PC-3 (cell line): ENCODE results near the gene STEAP1B. TPM values are rescaled to one million over a fixed set of nuclear protein-coding genes. Genes with fewer than 3 reads are reported as not detected.

Experiments
- ATAC-seq: fragments of 200-7000 bp; cut with Tn5 transposase; 2 replicates; pipeline ENCODE4 v1.9.1; 2020; ENCODE audit warnings: mild to moderate bottlenecking, moderate library complexity
- BruUV-seq: library from RNA; stranded (reverse); fragments of 400-500 nt; replicated peaks from 2 replicates; lab custom pipeline; 2021; lab: Mats Ljungman, UMichigan
- CTCF ChIA-PET: fragments of 300-600 bp; sonication (Branson Sonifier 250); formaldehyde crosslinking; loops from one replicate; lab custom pipeline; 2022; ENCODE audit warnings: antibody characterized with exemption; lab: Charles Lee
- POLR2A ChIA-PET: fragments of 300-600 bp; sonication (Branson Sonifier 250); formaldehyde crosslinking; loops from one replicate; lab custom pipeline; 2022; ENCODE audit warnings: antibody characterized with exemption; ENCODE audit not compliant: unreplicated experiment; lab: Charles Lee
- DNase-seq: peaks from one replicate; pipeline ENCODE4 v3.0.0-alpha.2; 2015
- H2AFZ ChIP-seq: fragments of 300-600 bp; sonication (generic); 2 replicates; pipeline ENCODE4 v1.6.0; 2016; ENCODE audit warnings: antibody characterized with exemption, low read length
- H3F3A ChIP-seq: fragments of 300-600 bp; sonication (generic); one replicate; pipeline ENCODE4 v1.6.0; 2017; ENCODE audit warnings: antibody characterized with exemption, low read length, control low read depth, mild to moderate bottlenecking; ENCODE audit not compliant: unreplicated experiment
- H3K27ac ChIP-seq: fragments of 300-600 bp; sonication (generic); 2 replicates; pipeline ENCODE4 v1.5.1; 2016; ENCODE audit warnings: mild to moderate bottlenecking, low read length
- H3K27me3 ChIP-seq: fragments of 300-600 bp; sonication (generic); 2 replicates; pipeline ENCODE4 v1.6.1; 2016; ENCODE audit warnings: low read length, mixed read lengths
- H3K36me3 ChIP-seq: fragments of 300-600 bp; sonication (generic); 2 replicates; pipeline ENCODE4 v1.6.1; 2016; ENCODE audit warnings: low read depth, mixed run types, low read length, mixed read lengths
- H3K4me1 ChIP-seq: fragments of 300-600 bp; sonication (generic); 2 replicates; pipeline ENCODE4 v1.5.1; 2016; ENCODE audit warnings: low read length; ENCODE audit not compliant: insufficient read depth
- H3K4me2 ChIP-seq: fragments of 300-600 bp; sonication (generic); 2 replicates; pipeline ENCODE4 v1.6.0; 2016; ENCODE audit warnings: low read length
- H3K4me3 ChIP-seq: fragments of 300-600 bp; sonication (generic); 2 replicates; pipeline ENCODE4 v1.5.1; 2016; ENCODE audit warnings: mild to moderate bottlenecking, low read length, mixed read lengths
- H3K79me2 ChIP-seq: fragments of 300-600 bp; sonication (generic); 2 replicates; pipeline ENCODE4 v1.6.1; 2017; ENCODE audit warnings: low read length, mixed read lengths
- H3K9ac ChIP-seq: fragments of 300-600 bp; sonication (generic); 2 replicates; pipeline ENCODE4 v1.6.0; 2016; ENCODE audit warnings: mild to moderate bottlenecking, low read length
- H3K9me2 ChIP-seq: fragments of 300-600 bp; sonication (generic); replicated peaks from 2 replicates; pipeline ENCODE4 v1.6.1; 2016; ENCODE audit warnings: mixed run types, low read length, mixed read lengths
- H3K9me3 ChIP-seq: fragments of 300-600 bp; sonication (generic); 2 replicates; pipeline ENCODE4 v1.6.1; 2016; ENCODE audit warnings: low read length, mixed read lengths
- H4K20me1 ChIP-seq: fragments of 300-600 bp; sonication (generic); 2 replicates; pipeline ENCODE4 v1.6.1; 2016; ENCODE audit warnings: low read length, mixed read lengths
- EZH2 ChIP-seq: fragments of 300-600 bp; sonication (generic); IDR thresholded peaks from one replicate; pipeline ENCODE4 v1.6.1; 2017; ENCODE audit warnings: antibody characterized with exemption, mild to moderate bottlenecking, low read length; ENCODE audit not compliant: unreplicated experiment
- EZH2phosphoT487 ChIP-seq: fragments of 300-600 bp; sonication (generic); IDR thresholded peaks from 2 replicates; pipeline ENCODE4 v1.6.1; 2018; ENCODE audit warnings: mild to moderate bottlenecking, antibody characterized with exemption, low read length, borderline replicate concordance
- intact Hi-C: fragments of 100-400 bp; cut with micrococcal nuclease; formaldehyde crosslinking; loops from 2 replicates; pipeline ENCODE4 v1.9.0; 2023
- total RNA-seq: library from RNA; depleted of rRNA; stranded (reverse); fragments of >200 nt; gene quantifications from 2 replicates; pipeline ENCODE4 v1.2.3, GENCODE V29; 2014
- TF ChIP-seq, protein P1 (sequence below): fragments of 300-600 bp; sonication (generic); conservative IDR thresholded peaks from 2 replicates; pipeline ENCODE4 v1.5.1; 2017; ENCODE audit warnings: antibody characterized with exemption, low read depth, mild to moderate bottlenecking, low read length

STEAP1B gene
- total RNA-seq, 1 experiment from 2014 or later = 0.47 TPM

- H3F3A ChIP-seq = no peaks in the 10 kb centered on the region
- no peaks in the 10 kb centered on the region for H3K9me2 ChIP-seq
- no peak overlapping the region for H3K4me2 ChIP-seq
- ATAC-seq = no peak
- TF ChIP-seq, protein P1, sequence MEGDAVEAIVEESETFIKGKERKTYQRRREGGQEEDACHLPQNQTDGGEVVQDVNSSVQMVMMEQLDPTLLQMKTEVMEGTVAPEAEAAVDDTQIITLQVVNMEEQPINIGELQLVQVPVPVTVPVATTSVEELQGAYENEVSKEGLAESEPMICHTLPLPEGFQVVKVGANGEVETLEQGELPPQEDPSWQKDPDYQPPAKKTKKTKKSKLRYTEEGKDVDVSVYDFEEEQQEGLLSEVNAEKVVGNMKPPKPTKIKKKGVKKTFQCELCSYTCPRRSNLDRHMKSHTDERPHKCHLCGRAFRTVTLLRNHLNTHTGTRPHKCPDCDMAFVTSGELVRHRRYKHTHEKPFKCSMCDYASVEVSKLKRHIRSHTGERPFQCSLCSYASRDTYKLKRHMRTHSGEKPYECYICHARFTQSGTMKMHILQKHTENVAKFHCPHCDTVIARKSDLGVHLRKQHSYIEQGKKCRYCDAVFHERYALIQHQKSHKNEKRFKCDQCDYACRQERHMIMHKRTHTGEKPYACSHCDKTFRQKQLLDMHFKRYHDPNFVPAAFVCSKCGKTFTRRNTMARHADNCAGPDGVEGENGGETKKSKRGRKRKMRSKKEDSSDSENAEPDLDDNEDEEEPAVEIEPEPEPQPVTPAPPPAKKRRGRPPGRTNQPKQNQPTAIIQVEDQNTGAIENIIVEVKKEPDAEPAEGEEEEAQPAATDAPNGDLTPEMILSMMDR = no peak
- TF ChIP-seq EZH2phosphoT487 (no peak), EZH2 (no peak)
- H4K20me1 ChIP-seq = no peaks in the 10 kb centered on the region
- no peak for DNase-seq
- no peak overlapping the region for H2AFZ ChIP-seq
- no peaks in the 10 kb centered on the region for H3K4me1 ChIP-seq
- H3K79me2 ChIP-seq = no peaks in the 10 kb centered on the region
- ChIA-PET CTCF (no interaction called here), POLR2A (no interaction called here)
- no TSS peak for BruUV-seq
- no peaks in the 10 kb centered on the region for H3K36me3 ChIP-seq
- H3K9me3 ChIP-seq = no peaks in the 10 kb centered on the region
- H3K9ac ChIP-seq = no peak overlapping the region
- no peaks in the 10 kb centered on the region for H3K27me3 ChIP-seq
- intact Hi-C loops = no loop called here
- H3K4me3 ChIP-seq = no peak overlapping the region
- H3K27ac ChIP-seq = no peak overlapping the region
Observed at GRCh38 chr7:22470981-22471380, 29.0 kb downstream of the STEAP1B start.

- no TSS peak for BruUV-seq
- ATAC-seq (no peak), DNase-seq (no peak)
- TF ChIP-seq EZH2phosphoT487 (no peak), EZH2 (no peak)
- TF ChIP-seq, protein P1 = no peak
- Histone ChIP-seq H3K4me1 (no peaks in the 10 kb centered on the region), H3K9me2 (no peaks in the 10 kb centered on the region), H3K4me2 (no peak overlapping the region), H3F3A (no peaks in the 10 kb centered on the region), H3K79me2 (no peaks in the 10 kb centered on the region), H4K20me1 (no peaks in the 10 kb centered on the region), H3K9me3 (no peaks in the 10 kb centered on the region), H3K4me3 (no peak overlapping the region), H3K36me3 (no peaks in the 10 kb centered on the region), H3K9ac (no peak overlapping the region), H3K27ac (no peak overlapping the region), H2AFZ (no peak overlapping the region), H3K27me3 (no peaks in the 10 kb centered on the region)
- ChIA-PET CTCF (no interaction called here), POLR2A (no interaction called here)
- intact Hi-C loops = no loop called here
Observed at GRCh38 chr7:22469371-22470143, 30.4 kb downstream of the STEAP1B start.

DNA sequence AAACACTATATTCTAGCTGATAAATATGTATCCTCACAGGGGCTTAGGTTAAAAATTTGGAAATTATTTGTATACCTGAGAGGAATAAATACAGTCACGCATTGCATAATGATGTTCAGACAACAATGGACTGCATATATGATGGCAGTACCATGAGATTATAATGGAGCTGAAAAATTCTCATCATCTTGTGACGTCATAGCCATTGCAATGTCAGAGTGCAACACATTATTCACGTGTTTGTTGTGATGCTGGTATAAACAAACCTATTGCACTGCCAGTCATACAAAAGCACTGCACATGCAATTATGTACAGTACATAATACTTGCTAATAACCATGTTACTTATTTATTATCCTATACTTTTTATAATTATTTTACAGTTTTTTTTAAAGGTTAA lies 31.4 kb downstream of the STEAP1B start:
- no peaks in the 10 kb centered on the region for H3K36me3 ChIP-seq
- intact Hi-C loops = no loop called here
- no peak overlapping the region for H3K4me2 ChIP-seq
- no peak overlapping the region for H3K27ac ChIP-seq
- TF ChIP-seq, protein P1 = no peak
- TF ChIP-seq EZH2 (no peak), EZH2phosphoT487 (no peak)
- ChIA-PET POLR2A (no interaction called here), CTCF (no interaction called here)
- H3K79me2 ChIP-seq = no peaks in the 10 kb centered on the region
- BruUV-seq = no TSS peak
- DNase-seq (no peak), ATAC-seq (no peak)
- H3K4me3 ChIP-seq = no peak overlapping the region
- no peaks in the 10 kb centered on the region for H4K20me1 ChIP-seq
- no peaks in the 10 kb centered on the region for H3F3A ChIP-seq
- no peaks in the 10 kb centered on the region for H3K9me3 ChIP-seq
- H3K27me3 ChIP-seq = no peaks in the 10 kb centered on the region
- H2AFZ ChIP-seq = no peak overlapping the region
- no peaks in the 10 kb centered on the region for H3K9me2 ChIP-seq
- H3K9ac ChIP-seq = no peak overlapping the region
- H3K4me1 ChIP-seq = no peaks in the 10 kb centered on the region
